B cell (primary cell): ENCODE measurements around the gene AMFR.
"Not testable (repeated sequence)": the region's sequence is repeated elsewhere in the genome, so short reads cannot be mapped to it uniquely, and the experiment has no call there.

Source experiments
- EZH2 ChIP-seq: IDR thresholded peaks from 2 replicates; pipeline ENCODE4 v1.6.1; 2012; ENCODE audit warnings: borderline replicate concordance, low read depth, mild to moderate bottlenecking, moderate library complexity, low read length; ENCODE audit not compliant: insufficient read depth, poor library complexity, severe bottlenecking
- TF ChIP-seq, protein P1 (sequence below): fragments of 200-600 bp; IDR thresholded peaks from one replicate; pipeline ENCODE4 v1.8.0; 2022; ENCODE audit warnings: antibody characterized with exemption, mild to moderate bottlenecking

DNA sequence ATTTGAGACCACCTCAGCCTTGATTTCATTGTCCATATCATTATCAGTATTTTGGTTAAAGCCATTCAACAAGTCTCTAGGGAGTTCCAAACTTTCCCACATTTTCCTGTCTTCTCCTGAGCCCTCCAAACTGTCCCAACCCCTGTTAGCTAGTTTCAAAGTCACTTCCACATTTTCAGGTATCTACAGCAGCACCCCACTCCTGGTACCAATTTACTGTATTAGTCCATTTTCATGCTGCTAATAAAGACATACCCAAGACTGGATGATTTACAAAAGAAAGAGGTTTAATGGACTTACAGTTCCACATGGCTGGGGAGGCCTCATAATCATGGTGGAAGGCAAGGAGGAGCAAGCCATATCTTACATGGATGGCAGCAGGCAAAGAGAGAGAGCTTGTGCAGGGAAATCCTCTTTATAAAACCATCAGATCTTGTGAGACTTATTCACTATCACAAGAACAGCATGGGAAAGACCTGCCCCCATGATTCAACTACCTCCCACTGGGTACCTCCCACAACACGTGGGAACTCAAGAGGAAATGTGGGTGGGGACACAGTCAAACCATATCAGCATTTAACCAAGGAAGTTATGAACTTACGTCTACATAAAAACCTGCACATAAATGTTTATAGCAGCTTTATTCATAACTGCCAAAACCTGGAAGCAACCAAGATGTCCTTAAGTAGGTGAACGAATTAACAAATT lies 44.4 kb downstream of the AMFR start:
- TF ChIP-seq, protein P1, sequence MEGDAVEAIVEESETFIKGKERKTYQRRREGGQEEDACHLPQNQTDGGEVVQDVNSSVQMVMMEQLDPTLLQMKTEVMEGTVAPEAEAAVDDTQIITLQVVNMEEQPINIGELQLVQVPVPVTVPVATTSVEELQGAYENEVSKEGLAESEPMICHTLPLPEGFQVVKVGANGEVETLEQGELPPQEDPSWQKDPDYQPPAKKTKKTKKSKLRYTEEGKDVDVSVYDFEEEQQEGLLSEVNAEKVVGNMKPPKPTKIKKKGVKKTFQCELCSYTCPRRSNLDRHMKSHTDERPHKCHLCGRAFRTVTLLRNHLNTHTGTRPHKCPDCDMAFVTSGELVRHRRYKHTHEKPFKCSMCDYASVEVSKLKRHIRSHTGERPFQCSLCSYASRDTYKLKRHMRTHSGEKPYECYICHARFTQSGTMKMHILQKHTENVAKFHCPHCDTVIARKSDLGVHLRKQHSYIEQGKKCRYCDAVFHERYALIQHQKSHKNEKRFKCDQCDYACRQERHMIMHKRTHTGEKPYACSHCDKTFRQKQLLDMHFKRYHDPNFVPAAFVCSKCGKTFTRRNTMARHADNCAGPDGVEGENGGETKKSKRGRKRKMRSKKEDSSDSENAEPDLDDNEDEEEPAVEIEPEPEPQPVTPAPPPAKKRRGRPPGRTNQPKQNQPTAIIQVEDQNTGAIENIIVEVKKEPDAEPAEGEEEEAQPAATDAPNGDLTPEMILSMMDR, result not testable (repeated sequence)
- not testable (repeated sequence) for TF ChIP-seq EZH2
